ENCODE results near the gene ARMC12.

- TF ChIP-seq GATA3 (IDR thresholded peaks at IDR 0.05; ENCODE audit: low read depth, low read length) (no peak), GATA2 (IDR thresholded peaks at IDR 0.05; ENCODE audit: low read depth, low read length) (no peak)
These were observed 22.6 kb downstream of the ARMC12 start for GRCh38 chr6:35759426-35759825.

Data from SH-SY5Y (cell line).